ENCODE data around the gene CAMTA1.

Gene CAMTA1

GRCh38 chr1:7747605-7748004, 962.4 kb downstream of the CAMTA1 start:
- no peak overlapping the region for H3K27ac ChIP-seq (ENCODE audit: low read depth, low read length)
- H3K4me1 ChIP-seq (ENCODE audit: insufficient read depth, low read length): peaks cover 4% of the 10 kb centered on the region; the same call in 1 of the 2 replicates
- H3K4me3 ChIP-seq (ENCODE audit: low read length): no peak overlapping the region
- H3K9ac ChIP-seq (ENCODE audit: low read depth, low read length): no peak overlapping the region
- H3K36me3 ChIP-seq (ENCODE audit: insufficient read depth, low read length): peaks cover 23% of the 10 kb centered on the region
- no peaks in the 10 kb centered on the region for H3K27me3 ChIP-seq (ENCODE audit: insufficient read depth, low read length)
- no peaks in the 10 kb centered on the region for H3K9me3 ChIP-seq (ENCODE audit: insufficient read depth, low read depth, low read length)
- 99% methylated on average over 5 of the region's 5 CpGs for WGBS

- H3K4me1 ChIP-seq (ENCODE audit: insufficient read depth, low read length): peaks cover 4% of the 10 kb centered on the region; the same call in 1 of the 2 replicates
- 90% methylated on average over 5 of the region's 5 CpGs for WGBS
- no peak overlapping the region for H3K4me3 ChIP-seq (ENCODE audit: low read length)
These were observed 963.9 kb downstream of the CAMTA1 start for GRCh38 chr1:7749126-7749525.

GRCh38 chr1:7751174-7751573, 965.9 kb downstream of the CAMTA1 start:
- Histone ChIP-seq H3K4me3 (ENCODE audit: low read length) (no peak overlapping the region), H3K9ac (ENCODE audit: low read depth, low read length) (no peak overlapping the region), H3K36me3 (ENCODE audit: insufficient read depth, low read length) (peaks cover 15% of the 10 kb centered on the region), H3K27ac (ENCODE audit: low read depth, low read length) (no peak overlapping the region), H3K27me3 (ENCODE audit: insufficient read depth, low read length) (no peaks in the 10 kb centered on the region), H3K4me1 (ENCODE audit: insufficient read depth, low read length) (peaks cover 4% of the 10 kb centered on the region; the same call in 1 of the 2 replicates), H3K9me3 (ENCODE audit: insufficient read depth, low read depth, low read length) (no peaks in the 10 kb centered on the region)
- 95% methylated on average over 11 of the region's 11 CpGs for WGBS

More at GRCh38 chr1:7749126-7749525, 963.9 kb downstream of the CAMTA1 start:
- no peak overlapping the region for H3K27ac ChIP-seq (ENCODE audit: low read depth, low read length)
- H3K27me3 ChIP-seq (ENCODE audit: insufficient read depth, low read length): no peaks in the 10 kb centered on the region
- H3K9me3 ChIP-seq (ENCODE audit: insufficient read depth, low read depth, low read length): no peaks in the 10 kb centered on the region
- no peak overlapping the region for H3K9ac ChIP-seq (ENCODE audit: low read depth, low read length)
- H3K36me3 ChIP-seq (ENCODE audit: insufficient read depth, low read length): peaks cover 23% of the 10 kb centered on the region

GRCh38 chr1:7752512-7753417, 967.5 kb downstream of the CAMTA1 start:
- Histone ChIP-seq H3K27me3 (ENCODE audit: insufficient read depth, low read length) (no peaks in the 10 kb centered on the region), H3K9ac (ENCODE audit: low read depth, low read length) (no peak overlapping the region), H3K9me3 (ENCODE audit: insufficient read depth, low read depth, low read length) (no peaks in the 10 kb centered on the region), H3K27ac (ENCODE audit: low read depth, low read length) (no peak overlapping the region; the same call in 1 of the 2 replicates), H3K4me3 (ENCODE audit: low read length) (peak overlapping the region; percentile 47), H3K36me3 (ENCODE audit: insufficient read depth, low read length) (peaks cover 6% of the 10 kb centered on the region; the same call in 1 of the 2 replicates), H3K4me1 (ENCODE audit: insufficient read depth, low read length) (peaks cover 4% of the 10 kb centered on the region; the same call in 1 of the 2 replicates)
- WGBS: 35% methylated on average over 17 of the region's 18 CpGs

GRCh38 chr1:7753641-7754040, 968.4 kb downstream of the CAMTA1 start:
- Histone ChIP-seq H3K36me3 (ENCODE audit: insufficient read depth, low read length) (peaks cover 6% of the 10 kb centered on the region; the same call in 1 of the 2 replicates), H3K4me3 (ENCODE audit: low read length) (no peak overlapping the region), H3K9me3 (ENCODE audit: insufficient read depth, low read depth, low read length) (no peaks in the 10 kb centered on the region), H3K4me1 (ENCODE audit: insufficient read depth, low read length) (peaks cover 4% of the 10 kb centered on the region; the same call in 1 of the 2 replicates), H3K9ac (ENCODE audit: low read depth, low read length) (no peak overlapping the region), H3K27ac (ENCODE audit: low read depth, low read length) (no peak overlapping the region), H3K27me3 (ENCODE audit: insufficient read depth, low read length) (no peaks in the 10 kb centered on the region)
- WGBS: 89% methylated on average over 3 of the region's 3 CpGs

- peaks cover 6% of the 10 kb centered on the region; the same call in 1 of the 2 replicates for H3K36me3 ChIP-seq (ENCODE audit: insufficient read depth, low read length)
- no peak overlapping the region for H3K9ac ChIP-seq (ENCODE audit: low read depth, low read length)
- 92% methylated on average over 1 of the region's 3 CpGs for WGBS
- H3K4me1 ChIP-seq (ENCODE audit: insufficient read depth, low read length): peaks cover 4% of the 10 kb centered on the region; the same call in 1 of the 2 replicates
- H3K27ac ChIP-seq (ENCODE audit: low read depth, low read length): no peak overlapping the region
- H3K4me3 ChIP-seq (ENCODE audit: low read length): no peak overlapping the region
- H3K27me3 ChIP-seq (ENCODE audit: insufficient read depth, low read length): no peaks in the 10 kb centered on the region
- H3K9me3 ChIP-seq (ENCODE audit: insufficient read depth, low read depth, low read length): no peaks in the 10 kb centered on the region
These were observed 969.0 kb downstream of the CAMTA1 start for GRCh38 chr1:7754234-7754633.

GRCh38 chr1:7755448-7755847, 970.2 kb downstream of the CAMTA1 start:
- H3K4me3 ChIP-seq (ENCODE audit: low read length): no peak overlapping the region
- H3K9me3 ChIP-seq (ENCODE audit: insufficient read depth, low read depth, low read length): no peaks in the 10 kb centered on the region
- H3K4me1 ChIP-seq (ENCODE audit: insufficient read depth, low read length): peaks cover 4% of the 10 kb centered on the region; the same call in 1 of the 2 replicates
- H3K27ac ChIP-seq (ENCODE audit: low read depth, low read length): no peak overlapping the region
- H3K36me3 ChIP-seq (ENCODE audit: insufficient read depth, low read length): no peaks in the 10 kb centered on the region
- no peak overlapping the region for H3K9ac ChIP-seq (ENCODE audit: low read depth, low read length)
- WGBS: no CpG with 5 or more reads among the region's 1 CpG
- no peaks in the 10 kb centered on the region for H3K27me3 ChIP-seq (ENCODE audit: insufficient read depth, low read length)

GRCh38 chr1:7760245-7760644, 975.0 kb downstream of the CAMTA1 start:
- Histone ChIP-seq H3K36me3 (ENCODE audit: insufficient read depth, low read length) (no peaks in the 10 kb centered on the region), H3K9ac (ENCODE audit: low read depth, low read length) (no peak overlapping the region), H3K9me3 (ENCODE audit: insufficient read depth, low read depth, low read length) (no peaks in the 10 kb centered on the region), H3K4me3 (ENCODE audit: low read length) (no peak overlapping the region), H3K27me3 (ENCODE audit: insufficient read depth, low read length) (no peaks in the 10 kb centered on the region), H3K4me1 (ENCODE audit: insufficient read depth, low read length) (no peaks in the 10 kb centered on the region), H3K27ac (ENCODE audit: low read depth, low read length) (no peak overlapping the region)
- WGBS: 95% methylated on average over 6 of the region's 6 CpGs

- WGBS: 89% methylated on average over 3 of the region's 3 CpGs
- H3K9me3 ChIP-seq (ENCODE audit: insufficient read depth, low read depth, low read length): no peaks in the 10 kb centered on the region
- H3K27me3 ChIP-seq (ENCODE audit: insufficient read depth, low read length): no peaks in the 10 kb centered on the region
- H3K4me3 ChIP-seq (ENCODE audit: low read length): no peak overlapping the region
- H3K27ac ChIP-seq (ENCODE audit: low read depth, low read length): no peak overlapping the region
- H3K4me1 ChIP-seq (ENCODE audit: insufficient read depth, low read length): no peaks in the 10 kb centered on the region
- no peak overlapping the region for H3K9ac ChIP-seq (ENCODE audit: low read depth, low read length)
- no peaks in the 10 kb centered on the region for H3K36me3 ChIP-seq (ENCODE audit: insufficient read depth, low read length)
These were observed 975.8 kb downstream of the CAMTA1 start for GRCh38 chr1:7761103-7761502.

- WGBS: 91% methylated on average over 4 of the region's 4 CpGs
- H3K9ac ChIP-seq (ENCODE audit: low read depth, low read length): no peak overlapping the region
- H3K4me3 ChIP-seq (ENCODE audit: low read length): no peak overlapping the region
- H3K9me3 ChIP-seq (ENCODE audit: insufficient read depth, low read depth, low read length): no peaks in the 10 kb centered on the region
- H3K27me3 ChIP-seq (ENCODE audit: insufficient read depth, low read length): no peaks in the 10 kb centered on the region
- no peak overlapping the region for H3K27ac ChIP-seq (ENCODE audit: low read depth, low read length)
- peaks cover 7% of the 10 kb centered on the region for H3K4me1 ChIP-seq (ENCODE audit: insufficient read depth, low read length)
- H3K36me3 ChIP-seq (ENCODE audit: insufficient read depth, low read length): no peaks in the 10 kb centered on the region
These were observed 981.9 kb downstream of the CAMTA1 start for GRCh38 chr1:7767176-7767575.

- H3K36me3 ChIP-seq (ENCODE audit: insufficient read depth, low read length): peaks cover 10% of the 10 kb centered on the region
- H3K4me3 ChIP-seq (ENCODE audit: low read length): no peak overlapping the region
- H3K27me3 ChIP-seq (ENCODE audit: insufficient read depth, low read length): no peaks in the 10 kb centered on the region
- no peak overlapping the region for H3K9ac ChIP-seq (ENCODE audit: low read depth, low read length)
- no peak overlapping the region for H3K27ac ChIP-seq (ENCODE audit: low read depth, low read length)
- no peaks in the 10 kb centered on the region for H3K9me3 ChIP-seq (ENCODE audit: insufficient read depth, low read depth, low read length)
- H3K4me1 ChIP-seq (ENCODE audit: insufficient read depth, low read length): peaks cover 9% of the 10 kb centered on the region
- WGBS: 78% methylated on average over 1 of the region's 2 CpGs
These were observed 983.3 kb downstream of the CAMTA1 start for GRCh38 chr1:7768583-7768982.
